T-helper 22 cell (primary cell): ENCODE results near the gene HRH2.
"Not testable (repeated sequence)": the region's sequence is repeated elsewhere in the genome, so short reads cannot be mapped to it uniquely, and the experiment has no call there.

ENCODE experiments used
- DNase-seq: peaks from one replicate; pipeline ENCODE4 v3.0.0-alpha.2; 2020; ENCODE audit warnings: low read depth

Gene HRH2

DNA sequence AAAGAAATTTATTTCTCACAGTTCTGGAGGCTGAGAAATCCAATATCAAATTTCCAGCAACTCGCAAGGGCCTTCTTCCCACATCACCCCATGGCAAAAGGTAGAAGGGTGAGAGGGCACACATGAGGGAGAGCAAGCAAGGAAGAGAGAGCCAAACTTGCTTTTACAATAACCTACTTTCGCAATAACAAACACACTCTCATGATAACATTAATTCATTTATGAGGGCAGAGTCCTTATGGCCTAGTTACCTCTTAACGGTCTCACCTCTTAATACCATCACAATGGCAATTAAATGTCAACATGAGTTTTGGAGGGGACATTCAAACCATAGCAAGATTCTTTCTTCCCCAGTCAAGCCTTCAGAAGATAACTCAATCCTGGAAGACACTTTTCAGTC, 11.6 kb upstream of the HRH2 start:
- no peak for DNase-seq

DNA sequence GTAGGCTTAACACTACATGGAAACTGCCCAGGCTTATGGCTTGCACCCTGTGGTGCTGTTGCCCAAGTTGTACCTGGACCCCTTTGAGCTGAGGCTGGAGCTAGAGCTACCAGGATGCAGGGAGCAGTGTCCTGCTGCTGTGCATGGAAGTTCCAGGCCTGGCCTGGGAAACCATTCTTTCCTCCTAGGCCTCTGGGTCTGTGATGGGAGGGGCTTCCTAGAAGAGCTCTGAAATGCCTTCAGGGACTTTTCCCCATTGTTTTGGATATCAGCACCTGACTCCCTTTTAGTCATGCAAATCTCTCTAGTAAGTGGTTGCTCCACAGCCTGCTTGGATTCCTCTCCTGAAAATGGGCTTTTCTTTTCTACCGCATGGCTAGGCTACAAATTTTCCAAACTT, 7.9 kb upstream of the HRH2 start:
- DNase-seq, result no peak

DNA sequence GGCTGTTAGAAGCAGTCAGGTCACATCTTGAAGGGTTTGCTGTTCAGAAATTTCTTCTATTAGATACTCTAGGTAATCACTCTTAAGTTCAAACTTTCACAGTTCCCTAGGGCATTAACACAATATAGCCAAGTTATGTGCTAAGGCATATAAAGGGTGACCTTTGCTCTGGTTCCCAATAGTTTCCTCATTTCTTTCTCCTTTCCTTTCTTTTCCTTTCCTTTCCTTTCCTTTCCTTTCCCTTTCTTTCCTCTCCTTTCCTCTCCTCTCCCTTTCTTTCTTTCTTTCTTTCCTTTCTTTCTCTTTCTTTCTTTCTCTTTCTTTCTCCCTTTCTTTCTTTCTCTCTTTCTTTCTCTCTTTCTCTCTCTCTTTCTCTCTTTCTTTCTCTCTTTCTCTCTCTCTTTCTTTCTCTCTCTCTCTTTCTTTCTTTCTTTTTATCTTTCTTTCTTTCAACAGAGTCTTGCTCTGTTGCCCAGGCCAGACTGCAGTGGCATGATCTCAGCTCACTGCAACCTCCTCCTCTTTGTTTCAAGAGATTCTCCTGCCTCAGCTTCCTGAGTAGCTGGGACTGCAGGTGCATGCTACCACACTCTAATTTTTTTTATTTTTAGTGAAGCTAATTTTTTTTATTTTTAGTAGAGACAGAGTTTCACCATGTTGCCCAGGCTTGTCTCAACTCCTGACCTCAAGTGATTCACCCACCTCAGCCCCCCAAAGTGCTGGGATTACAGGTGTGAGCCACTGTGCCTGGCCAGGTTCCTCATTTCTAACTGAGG, 7.3 kb upstream of the HRH2 start:
- DNase-seq, result not testable (repeated sequence)

DNA sequence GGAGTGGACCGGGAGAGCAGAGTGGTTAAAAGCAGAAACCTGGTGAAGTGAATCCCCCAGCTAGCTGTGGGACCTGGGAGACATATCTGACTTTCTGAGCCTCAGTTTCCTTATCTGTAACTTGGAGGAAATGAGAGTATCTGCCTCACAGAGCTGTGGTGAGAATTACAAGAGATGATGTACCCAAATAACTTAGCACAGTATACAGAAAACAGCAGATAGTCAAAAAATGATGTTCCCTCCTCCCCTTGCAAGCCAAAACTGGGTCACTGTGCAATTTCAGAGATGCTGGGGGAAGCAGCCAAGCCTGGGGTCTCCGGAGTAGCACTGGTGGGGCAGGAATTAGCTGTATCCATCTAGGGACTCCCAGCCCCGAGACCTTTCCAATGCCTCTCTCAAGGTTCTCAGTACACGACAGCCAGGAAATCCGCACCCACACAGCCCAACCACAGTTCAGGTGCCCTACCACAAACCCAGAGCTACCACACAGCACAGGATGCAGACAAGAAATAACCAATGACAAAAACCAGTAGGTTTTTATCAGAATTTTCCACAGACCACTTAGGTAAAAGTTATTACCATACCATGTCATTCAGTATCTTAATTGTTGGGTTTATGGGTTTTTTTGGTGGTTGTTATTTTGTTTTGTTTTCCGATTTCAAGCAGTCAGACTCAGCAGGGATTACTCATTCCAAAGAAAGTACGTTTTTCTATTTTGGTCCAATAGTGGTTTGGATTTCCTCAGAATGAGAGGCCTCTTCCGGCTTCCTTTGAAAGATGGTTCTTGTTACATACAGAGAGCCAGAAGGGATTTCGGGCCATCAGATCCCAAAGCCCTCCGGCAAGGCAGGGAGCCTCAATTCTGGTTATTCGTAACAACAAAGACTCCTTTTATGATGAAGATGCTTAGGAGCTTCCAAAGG, 4.9 kb upstream of the HRH2 start:
- DNase-seq, result peak; percentile 62

DNA sequence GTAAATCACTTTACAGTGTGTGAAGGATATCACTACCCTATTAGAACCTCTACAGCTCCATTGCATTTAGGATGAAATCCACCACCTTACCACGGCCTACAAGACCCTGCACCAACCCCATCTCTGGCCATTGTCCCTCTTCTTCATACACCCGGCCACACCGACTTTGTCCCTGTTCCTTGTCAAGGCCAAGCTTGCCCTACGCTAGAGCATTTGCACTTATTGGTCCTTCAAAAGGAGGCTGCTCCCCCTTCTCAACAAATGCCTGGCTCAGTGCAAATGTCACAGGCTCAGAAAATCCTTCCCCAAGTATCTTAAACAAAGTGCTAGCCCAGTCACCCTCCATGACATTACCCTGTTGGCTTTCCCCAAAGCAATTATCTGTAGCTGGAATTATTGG, 4.1 kb upstream of the HRH2 start:
- no peak for DNase-seq

DNA sequence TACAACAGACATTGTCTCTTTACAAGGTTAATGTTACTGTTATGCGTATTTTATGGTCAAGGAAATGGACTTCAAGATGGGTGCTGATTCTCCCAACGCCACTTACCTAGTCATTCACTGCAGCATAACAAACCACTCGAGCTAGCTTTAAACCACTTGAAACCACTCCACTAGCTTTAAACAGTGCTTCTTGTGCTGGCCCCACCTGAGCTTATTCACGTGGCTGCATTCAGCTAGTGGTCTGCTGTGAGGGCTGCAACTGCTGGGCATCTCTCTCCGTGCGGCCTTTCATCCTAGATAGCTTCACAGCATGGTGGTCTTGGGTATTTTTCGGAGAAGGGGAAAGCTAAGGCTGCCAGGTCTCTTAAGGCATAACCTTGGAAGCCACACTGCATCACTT, 3.5 kb upstream of the HRH2 start:
- DNase-seq, result no peak

DNA sequence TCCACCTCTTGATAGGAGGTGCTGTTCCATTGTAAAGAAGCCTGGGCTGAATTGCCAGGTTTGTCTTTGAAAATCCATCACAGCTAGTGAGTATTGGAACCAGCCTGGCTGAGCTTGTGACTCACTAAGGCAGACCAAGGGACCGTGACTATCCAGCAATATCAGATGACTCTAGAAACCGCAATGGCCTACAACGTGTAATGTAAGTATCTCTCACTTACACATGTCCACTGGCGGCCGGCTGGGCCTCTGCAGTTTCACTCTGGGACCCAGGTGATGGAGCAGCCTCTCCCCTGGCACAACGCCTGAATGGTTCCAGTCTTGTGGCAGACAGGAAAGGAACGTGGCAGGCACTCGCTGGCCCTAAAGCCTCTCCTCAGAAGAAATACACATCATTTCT, 3.1 kb upstream of the HRH2 start:
- DNase-seq, result no peak

DNA sequence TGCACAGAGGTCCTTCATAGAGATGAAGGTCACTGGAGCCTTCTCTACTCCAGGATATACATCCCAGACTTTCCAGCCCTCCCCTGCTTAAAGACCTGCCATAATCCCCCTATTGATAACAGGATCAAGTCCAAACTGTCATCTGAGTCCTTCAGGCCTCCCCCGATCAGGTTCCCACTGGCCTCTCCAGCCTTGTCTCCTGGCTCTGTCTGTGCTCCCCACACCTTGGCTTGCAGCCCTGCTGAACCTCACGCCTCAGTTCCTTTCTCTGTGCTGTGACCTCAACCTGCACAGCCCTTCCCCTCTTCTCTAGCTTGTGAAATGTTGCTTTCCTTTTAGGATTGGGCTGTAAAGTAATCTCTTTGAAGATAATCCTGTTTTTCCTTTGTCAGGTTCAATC, 2.5 kb upstream of the HRH2 start:
- DNase-seq, result no peak

DNA sequence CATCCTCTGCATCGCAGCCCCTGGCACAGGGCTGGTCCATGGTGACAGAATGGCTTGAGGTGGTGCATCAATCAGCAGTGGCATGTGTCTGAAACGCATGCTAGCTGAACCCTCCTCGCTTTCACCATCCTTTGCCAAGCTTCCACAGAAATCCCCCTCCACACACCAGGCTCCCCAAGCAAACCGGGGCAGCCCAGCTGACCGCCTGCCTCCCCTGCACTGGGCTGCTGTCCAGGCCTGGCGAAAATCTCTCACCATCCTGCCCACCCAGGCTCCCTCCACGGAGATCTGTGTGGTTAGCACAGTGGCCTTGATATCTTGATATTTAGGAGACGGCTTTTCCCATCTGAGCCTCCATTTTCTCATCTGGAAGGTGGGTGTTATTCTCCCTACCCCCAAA, 905 bp upstream of the HRH2 start:
- no peak for DNase-seq

DNA sequence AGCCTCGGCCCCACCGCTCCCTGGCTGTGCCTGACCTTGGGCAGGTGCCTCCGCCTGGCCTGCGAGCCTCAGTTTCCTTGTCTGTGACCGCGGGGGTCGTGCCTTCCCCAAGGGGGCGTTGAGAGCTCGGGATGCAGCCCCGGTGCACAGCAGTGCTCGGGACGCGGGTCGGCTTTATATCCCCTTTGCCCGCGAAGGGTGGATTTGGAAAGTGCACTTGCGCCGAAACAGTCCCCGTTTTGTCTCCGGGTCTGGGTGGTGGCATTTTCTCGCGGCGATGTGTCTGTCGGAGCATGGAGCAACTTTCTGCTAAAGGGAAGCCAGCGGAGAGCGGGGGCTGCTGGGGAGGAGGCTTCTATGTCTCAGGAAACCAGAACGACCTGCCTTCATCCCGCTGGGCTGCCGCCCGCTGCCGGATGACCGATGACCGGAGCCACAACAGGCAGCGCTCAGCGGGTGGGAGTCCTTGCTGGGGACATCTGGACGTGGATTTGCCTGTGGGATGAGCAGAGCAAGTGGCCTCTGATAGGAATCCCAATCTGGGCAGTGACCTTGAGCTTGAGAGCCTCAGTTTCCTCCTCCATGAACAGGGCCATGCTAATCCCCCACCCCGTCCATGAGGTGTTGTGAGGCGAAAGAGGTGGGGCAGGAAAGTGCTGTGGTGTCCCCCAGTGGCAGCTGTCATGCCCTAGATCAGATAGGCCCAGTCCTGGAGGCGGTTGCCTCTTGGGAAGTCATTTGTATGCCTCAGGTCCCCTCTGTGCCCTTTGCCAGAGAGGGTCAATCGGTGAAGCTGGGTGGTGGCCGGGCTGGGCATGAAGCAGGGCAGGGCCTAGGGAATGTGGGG, 651 bp downstream of the HRH2 start:
- no peak for DNase-seq

DNA sequence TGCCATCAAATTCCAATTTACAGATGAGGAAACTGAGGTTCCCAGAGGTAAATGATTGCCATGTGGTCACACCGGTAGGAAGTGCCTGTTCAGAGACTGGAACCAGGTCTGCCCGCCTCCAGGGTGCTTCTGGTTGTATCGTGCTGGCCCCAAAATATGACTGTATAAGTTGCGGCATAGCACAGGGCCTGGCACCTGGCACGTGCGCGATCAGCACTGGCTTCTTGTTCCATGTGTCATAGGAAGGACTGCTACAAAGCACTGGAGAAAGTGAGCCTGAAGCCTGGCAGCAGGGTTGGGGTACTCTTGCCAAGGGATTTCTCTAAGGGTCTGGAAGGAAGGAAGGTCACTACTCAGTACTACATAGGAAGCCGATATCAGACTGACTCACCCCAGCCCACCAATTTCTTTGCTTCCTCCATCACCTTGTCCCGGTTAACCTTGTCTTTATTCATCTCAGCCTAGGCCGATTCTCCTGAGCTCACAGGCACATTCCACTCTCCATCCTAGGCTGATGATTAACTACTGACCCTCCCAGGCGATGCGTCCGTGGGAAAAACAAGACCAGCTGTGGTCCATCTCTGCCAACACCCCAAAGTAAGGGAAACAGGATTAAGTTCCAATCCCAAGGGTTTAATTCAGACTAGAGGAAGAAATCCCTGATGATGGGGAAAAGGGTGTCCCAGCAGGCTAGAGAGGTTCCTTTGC, 1.8 kb downstream of the HRH2 start:
- no peak for DNase-seq

DNA sequence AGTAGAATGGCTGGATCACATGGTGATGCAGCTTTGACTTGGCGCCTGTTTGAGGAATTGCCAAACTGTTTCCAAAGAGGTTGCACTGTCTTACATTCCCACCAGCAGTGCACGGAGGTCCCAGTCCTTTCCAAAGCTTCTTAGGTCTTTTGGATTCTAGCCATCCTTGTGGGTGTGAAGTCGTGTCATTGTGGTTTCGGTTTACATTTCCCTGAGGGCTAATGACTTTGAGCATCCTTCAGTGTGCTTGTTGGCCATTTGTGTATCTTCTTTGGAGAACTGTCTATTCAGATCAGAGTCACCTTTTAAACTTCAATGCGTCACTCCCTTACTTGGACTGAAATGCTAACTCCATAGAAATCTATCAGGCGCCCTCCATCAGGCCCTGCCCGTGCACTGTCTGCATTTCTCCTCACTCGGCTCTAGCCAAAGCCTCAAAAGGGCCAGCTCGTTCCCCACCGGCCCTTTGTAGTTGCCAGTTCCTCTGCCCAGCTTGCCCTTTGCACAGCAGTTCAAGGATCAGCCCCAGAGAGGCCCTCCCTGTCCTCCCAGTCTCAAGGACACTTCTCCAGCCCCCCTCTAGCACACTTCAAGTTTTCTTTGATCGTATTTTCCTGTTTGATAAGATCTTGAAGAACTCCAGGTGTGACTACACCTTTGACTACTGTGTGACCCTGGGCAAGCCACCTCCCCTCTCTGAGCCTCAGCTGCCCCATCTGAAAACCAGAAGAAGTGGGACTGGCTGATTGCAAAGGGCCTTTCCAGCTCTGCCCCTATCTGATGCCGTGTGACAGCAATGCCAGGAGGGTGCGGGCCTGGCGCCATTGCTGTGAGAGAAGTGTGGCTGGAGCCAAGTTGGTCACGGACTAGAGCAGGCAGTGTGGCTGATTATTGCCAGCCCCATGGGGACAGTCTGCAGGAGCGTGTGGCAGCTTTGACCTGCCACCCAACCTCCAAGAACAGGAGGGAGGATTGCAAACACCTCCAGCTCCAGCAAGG, 5.6 kb downstream of the HRH2 start:
- no peak for DNase-seq

DNA sequence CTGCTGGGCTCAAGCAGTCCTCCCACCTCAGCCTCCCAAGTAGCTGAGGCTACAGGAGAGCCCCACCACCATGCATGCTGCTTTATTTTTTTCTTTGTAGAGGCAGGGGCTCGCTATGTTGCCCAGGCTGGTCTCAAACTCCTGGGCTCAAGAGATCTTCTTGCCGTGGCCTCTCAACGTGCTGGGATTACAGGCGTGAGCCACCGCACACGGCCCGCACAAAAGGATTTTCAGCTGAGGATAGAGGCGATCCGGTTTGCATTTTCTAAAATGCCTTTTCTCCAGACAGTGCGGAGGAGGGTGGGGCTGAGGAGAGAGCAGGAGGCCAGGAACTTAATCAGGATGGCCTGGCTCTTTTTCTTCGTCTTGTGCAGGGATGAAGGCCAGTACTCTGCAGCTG, 6.9 kb downstream of the HRH2 start:
- no peak for DNase-seq

DNA sequence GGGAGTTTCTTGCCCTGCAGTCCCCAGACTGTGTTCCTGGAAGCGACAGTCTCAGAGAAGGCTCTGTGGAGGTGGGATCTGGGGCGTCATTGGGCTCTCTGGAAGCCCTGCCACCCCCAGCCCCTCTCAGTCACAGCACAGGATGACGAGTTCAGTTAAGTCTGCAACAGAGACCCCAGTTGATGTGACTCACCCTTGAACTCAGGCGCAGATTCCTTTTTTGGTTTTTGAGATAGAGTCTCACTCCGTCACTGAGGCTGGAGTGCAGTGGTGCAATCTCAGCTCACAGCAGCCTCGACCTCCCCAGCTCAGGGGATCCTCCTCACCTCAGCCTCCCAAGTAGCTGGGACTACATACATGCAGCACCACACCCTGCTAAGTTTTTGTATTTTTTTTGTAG, 8.3 kb downstream of the HRH2 start:
- DNase-seq, result no peak

DNA sequence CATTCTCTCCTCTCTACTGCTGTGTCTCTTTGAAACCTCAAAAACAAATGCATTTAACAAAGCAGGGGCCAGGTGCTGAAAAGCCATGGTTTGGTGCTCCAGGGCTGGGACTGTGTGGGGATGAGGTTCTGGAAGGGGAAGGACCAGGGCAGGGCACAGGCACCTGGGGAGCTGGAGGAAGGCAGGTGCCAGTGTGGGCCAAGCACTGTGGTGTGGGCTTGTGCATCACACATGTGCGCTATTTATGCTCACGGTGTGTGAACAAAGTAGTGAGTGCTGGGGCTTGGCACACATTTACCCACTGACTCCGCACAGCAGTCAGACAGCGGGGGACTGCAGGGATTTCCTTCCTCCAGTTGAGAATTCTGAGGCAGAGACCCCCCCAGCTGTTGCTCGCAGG, 10.1 kb downstream of the HRH2 start:
- DNase-seq, result no peak

DNA sequence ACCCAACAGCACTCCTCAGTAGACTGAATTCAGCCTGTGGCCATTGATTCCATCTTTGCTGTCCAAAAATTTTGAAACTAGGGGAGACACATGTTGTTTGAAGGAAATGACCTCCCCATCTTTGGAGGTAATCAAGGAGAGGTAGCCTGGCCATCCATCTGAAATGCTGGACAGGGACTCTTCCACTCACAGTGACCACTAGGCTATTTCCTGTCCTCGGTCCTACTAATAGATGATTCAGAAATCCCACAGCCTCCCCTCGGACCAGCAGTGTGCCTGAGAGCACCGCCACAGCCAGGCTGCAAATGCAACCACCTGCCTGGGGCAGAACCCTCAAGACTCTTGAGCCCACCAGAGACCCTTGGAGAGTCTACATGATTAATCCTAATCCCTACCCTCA, 12.5 kb downstream of the HRH2 start:
- no peak for DNase-seq

DNA sequence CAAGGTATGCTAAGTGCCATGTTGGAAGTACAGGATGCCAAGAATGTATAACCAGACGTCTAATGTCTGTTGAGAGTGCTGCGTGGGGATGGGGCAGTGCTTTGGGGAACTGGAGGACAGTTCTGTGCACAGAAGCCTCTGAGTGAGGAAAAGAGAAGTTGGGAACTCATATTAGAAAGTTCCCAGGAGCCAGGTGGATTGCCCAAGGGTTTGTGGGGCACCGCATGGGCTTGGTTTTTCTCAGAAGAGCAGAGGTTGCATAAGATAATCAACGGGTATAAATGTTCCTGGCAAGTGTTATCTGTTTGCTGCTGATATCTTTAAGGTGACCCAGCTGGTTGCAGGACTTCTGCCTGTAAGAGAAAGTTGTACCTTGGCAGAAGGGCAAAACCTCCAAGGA, 13.1 kb downstream of the HRH2 start:
- DNase-seq, result no peak

DNA sequence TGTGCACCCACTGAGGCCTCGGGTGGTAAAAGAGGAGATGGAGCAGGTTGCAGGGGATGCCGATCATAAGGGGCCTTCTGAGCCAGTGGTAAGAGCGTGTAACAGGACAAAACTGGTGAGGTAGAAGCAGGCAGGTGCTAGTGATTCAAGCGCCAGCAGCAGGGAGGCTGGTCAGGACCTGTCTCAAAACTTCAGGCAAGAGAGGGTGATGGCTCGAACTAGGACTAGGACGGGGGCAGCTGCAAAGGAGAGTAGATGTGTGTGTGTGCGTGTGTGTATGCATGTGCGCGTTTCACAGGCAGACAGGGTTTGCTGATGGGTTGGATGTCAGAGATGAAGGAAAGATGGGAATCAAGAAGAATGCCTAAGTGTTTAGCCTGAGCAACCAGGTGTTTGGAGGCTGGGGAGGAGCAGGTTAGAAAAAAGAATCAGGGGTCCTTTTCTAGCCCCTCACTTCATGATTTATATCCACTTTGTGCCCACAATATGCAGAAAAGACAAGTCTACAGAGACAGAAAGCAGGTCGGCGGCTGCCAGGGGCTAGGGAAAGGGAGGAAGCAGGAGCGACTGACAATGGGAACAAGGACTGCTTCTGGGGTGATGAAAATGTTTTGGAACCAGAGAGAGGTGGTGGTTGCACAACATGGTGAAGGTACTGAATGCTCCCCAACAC, 15.2 kb downstream of the HRH2 start:
- no peak for DNase-seq

DNA sequence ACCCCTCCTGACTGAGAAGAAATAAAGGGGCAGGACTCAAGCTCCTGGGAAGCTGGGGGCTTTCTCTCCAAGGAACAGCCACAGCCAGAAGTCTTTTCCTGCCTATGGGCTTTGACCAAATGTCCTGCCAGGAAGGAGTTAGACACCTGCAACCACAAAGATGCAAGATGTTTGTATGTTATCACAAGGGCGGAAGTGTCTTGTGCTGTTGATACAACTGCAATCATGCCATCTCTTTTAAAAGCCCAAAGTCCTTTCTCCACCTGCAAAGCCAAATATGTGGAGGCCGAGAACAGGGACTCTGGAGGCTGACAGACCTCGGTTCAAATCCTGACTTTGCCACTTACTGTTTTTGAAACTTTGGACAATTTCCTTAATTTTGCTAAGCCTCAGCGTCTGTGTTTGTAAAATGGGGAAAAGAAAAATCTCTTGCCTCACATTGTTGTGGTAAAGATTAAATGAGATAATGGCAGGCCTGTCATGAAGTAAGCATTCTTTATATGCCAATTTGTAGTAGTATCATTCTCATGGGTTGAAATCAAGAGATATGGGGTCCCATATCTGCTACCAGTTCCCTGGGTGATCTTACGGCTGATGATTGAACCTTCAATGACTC, 17.0 kb downstream of the HRH2 start:
- no peak for DNase-seq

DNA sequence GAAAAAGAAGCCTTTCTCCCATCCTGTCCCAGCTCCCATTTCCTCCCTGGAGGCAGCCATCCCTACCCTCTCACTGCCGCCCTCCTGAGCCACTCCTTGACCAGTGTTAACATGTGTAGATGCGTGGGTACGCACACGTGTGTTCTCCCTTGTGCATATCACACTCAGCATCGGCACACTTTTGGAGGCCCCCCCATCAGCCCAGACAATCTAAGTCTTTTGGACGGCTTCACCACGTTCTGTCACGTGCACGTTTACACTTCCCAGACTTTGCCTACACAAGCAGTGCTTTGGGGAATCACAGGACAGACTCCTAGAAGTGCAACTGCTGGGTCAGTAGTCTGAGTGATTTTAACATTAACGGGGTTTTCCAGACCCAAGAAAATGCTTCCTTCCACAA, 18.0 kb downstream of the HRH2 start:
- no peak for DNase-seq
